CD4-positive, alpha-beta T cell treated with Interleukin-4 for 1 hour (primary cell): ENCODE measurements around the gene ZNHIT3.
"Not testable (repeated sequence)": the region's sequence is repeated elsewhere in the genome, so short reads cannot be mapped to it uniquely, and the experiment has no call there.

Experiments
- DNase-seq, 2 donors: peaks; one replicate each; pipeline ENCODE4 v3.0.0-alpha.2; 2020 to 2022

Gene ZNHIT3

GRCh38 chr17:36486204-36487194 lies at the start of gene ZNHIT3:
Gene ZNHIT3, plus strand, starts transcription at chr17:36486681. Its CDS starts 19 bp downstream, at chr17:36486700.
- DNase-seq, result peak; percentile 92

GRCh38 chr17:36441792-36442191 lies 44.7 kb upstream of the ZNHIT3 start:
- not testable (repeated sequence) for DNase-seq

DNA sequence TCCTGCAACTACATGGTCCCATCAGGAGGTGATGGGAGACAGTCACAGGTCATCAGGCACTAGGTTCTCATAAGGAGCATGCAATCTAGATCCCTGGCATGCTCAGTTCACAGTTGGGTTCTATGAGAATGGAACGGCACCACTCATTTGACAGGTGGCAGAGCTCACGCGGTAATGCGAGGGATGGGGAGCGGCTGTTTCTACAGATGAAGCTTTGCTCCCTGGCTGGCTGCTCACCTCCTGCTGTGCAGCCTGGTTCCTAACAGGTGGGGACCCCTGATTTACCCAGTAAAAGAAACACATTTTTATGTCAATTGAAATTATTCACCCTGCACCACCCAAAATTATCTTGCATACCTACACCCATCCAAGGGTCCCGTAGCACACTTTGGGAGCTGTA lies 42.7 kb upstream of the ZNHIT3 start:
- DNase-seq, result no peak

GRCh38 chr17:36449997-36450396 lies 36.5 kb upstream of the ZNHIT3 start:
- DNase-seq, result not testable (repeated sequence)

DNA sequence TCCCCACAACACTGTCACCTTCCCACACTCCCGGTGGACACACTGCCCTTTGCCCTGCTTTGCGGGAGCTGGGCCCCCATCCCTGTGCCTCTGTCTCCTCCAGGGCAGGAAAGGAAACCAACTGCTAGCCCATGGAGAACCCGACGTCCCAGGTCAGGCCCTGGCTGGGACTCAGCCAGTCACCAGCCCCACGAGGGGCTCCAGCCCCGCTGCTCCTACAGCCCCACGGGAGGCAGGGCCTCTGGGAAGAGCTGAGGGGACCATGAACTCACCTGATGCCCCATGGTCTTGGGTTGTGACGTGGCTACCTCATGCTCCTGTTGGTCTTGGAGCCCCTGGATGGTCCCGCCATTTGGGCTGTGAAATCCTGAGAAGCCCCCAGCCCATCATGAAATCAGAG lies 33.6 kb upstream of the ZNHIT3 start:
- not testable (repeated sequence) for DNase-seq

DNA sequence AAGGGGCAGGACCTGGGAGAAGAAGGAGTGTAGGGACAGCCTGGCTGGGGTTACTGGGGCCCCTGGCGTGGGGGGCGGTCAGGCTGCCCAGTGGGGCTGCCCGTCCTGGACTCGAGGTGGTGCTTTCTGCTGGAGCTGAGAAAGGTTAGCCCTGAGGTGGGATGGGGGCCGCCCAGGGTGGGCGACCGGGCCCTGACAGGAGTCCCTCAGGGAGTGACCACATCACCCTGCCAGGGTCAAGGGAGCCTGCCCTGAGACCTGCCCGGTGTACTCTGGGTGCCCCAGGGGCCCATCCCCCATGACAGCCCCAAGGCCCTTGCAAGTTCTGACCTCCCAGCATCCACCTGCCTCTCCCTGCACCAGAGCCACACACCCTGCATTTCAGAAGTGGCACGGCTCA lies 28.8 kb upstream of the ZNHIT3 start:
- DNase-seq, result not testable (repeated sequence)

GRCh38 chr17:36459045-36459444 lies 27.4 kb upstream of the ZNHIT3 start:
- no peak for DNase-seq

DNA sequence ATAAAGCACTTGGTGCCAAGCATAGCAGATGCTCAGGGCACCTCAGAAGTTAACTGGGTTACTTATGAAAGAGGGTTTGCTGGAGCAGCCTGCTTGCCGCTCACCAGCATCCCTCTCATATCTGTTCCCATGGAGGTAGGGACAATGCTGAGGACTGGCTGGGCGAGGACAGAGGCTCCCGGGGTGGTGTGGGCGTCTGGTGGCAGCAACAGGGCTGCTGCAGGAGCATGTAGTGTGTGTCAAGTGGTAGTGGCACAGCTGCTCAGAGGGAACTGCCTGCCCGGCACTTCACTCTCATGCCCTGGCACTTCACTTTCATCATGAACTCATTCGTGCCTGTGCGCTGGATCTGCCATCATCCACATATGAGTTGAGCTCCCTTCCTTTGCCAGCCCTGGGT lies 26.9 kb upstream of the ZNHIT3 start:
- no peak for DNase-seq

DNA sequence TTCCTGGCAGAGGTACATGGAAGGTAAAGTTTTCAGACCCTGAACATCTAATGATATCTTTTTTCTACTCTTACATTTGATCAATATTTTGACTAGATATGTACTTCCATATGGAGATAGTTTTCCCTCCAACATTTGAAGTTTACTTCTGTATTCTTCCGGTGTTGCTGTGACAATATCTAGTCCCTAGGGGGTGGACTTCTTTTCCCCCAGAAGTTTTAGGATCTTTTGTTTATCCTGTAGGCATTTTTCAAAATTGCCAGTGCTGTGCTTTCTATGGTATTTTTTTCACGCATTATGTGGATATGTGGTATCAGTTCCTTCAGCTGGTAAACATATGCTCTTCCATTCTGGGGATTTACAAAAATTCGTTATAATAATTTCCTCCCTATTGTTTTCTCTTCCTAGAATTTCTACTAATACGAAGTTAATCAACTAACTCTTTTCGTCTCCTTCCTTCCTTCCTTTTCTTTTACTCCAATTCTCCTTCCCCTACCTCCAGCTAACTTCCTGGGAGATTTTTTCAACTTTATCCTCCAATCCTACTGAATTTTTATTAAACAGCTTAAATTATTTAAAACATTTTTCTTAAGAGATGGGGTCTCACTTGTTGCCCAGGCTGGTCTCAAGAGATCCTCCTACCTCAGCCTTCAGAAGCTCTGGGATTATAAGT lies 26.1 kb upstream of the ZNHIT3 start:
- no peak for DNase-seq

DNA sequence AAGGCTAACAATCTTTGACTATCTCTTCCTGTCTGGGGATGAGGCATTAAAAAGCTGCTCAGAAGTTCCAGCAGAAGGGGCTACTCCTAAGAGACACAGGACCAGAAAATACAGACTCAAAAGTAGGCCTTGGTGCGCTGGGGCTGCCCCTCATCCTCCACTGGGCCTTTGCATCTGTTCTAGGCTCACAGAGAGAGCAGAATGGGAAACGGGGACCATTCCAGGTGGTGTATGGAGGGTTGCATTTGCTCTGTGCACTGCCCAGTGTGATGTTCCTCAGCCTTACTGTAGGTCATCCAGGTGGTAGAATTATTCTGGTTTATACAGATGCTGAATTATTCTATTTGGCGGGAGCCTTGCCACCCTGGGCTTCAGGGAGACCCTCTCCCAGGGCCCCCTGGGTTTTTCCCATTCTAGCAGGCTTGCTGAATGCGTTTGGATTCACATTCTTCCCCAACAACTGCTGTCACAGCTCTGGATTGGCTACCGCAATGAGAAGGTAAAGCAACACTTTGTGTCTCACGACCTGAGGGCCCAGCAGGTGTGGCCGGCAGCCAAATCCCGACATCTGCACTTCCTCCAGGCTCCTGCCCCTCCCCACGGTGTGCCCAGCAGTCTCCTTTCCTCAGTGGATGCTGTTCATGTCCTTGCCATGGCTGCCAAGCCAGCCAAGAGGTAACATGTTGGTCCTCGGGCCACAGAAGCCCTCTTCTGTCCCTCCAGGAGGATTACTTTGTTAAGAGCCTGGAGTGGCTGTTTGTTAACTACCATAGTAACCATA lies 25.0 kb upstream of the ZNHIT3 start:
- DNase-seq, result no peak

GRCh38 chr17:36463916-36464764 lies 22.3 kb upstream of the ZNHIT3 start:
- peak; percentile 8 to 40 for DNase-seq

DNA sequence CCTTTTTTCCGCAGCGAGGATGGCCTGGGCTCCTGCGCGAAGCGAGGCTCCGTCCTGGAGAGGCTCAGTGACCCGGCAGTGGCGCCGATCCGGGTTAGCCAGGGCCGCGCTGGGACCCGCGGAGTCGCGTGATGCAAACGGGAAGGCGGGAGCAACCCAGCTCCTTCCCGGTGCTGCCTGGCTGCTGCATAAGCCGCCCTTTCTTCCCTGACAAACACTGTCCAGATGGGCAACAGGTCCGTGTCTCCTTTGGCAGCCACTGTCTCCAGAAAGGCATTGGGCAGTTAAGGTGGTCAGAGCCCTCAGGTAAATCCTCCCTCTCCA lies 21.8 kb upstream of the ZNHIT3 start:
- no peak for DNase-seq

GRCh38 chr17:36468903-36469635 lies 17.4 kb upstream of the ZNHIT3 start:
- no peak for DNase-seq

- no peak for DNase-seq
These were observed 16.7 kb upstream of the ZNHIT3 start for GRCh38 chr17:36469733-36470132.

GRCh38 chr17:36470499-36470898 lies 16.0 kb upstream of the ZNHIT3 start:
- no peak for DNase-seq

DNA sequence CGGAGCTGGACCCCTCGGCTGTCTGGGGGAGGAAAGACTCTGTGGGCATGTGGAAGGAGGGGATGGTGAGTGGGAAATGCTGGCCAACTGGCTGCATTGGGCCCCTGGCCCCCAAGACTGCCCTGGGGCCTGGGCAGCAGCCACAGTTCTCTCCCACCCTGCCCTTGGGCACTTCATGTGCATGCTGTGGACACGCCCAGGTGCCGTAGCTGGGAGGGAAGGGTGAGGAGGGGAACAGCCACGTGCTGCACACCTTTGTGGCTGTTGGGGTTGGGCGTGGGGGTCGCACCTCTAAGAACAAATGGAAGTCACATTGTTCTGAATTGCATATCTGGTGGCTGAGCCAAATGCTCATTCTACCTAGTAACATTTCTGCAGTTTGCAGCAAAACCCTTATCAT lies 11.9 kb upstream of the ZNHIT3 start:
- DNase-seq, result no peak

DNA sequence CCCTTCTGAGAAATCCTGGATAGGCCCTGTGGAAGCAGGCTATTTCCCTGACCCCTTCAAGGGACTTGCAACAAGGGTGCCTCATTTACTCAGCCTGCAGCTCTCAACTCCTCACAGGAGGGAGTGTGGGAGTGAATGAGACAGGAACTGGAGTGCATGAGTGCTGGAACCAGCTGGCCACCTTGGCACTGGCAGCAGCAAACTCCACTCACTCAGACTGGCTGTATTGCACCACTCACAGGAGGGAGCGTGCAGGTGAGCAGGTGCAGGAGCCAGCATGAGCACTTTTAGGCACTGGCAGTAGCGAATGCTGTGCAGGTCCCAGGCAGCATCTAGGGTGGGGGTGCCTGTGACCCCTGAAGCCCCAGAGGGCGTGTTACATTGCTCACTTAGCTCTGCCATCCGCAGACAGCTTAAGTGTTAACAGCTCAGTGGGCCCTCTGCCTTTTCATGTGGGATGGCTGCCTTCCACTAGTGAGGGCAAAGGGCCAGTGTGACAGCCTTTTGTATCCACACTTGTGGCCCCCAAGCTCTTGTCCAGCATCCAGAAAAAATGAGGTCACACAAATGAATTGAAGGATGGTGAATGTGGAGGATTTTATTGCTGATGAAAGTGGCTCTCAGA lies 11.0 kb upstream of the ZNHIT3 start:
- DNase-seq, result no peak

- no peak for DNase-seq
These were observed 4.7 kb upstream of the ZNHIT3 start for GRCh38 chr17:36481829-36482228.

DNA sequence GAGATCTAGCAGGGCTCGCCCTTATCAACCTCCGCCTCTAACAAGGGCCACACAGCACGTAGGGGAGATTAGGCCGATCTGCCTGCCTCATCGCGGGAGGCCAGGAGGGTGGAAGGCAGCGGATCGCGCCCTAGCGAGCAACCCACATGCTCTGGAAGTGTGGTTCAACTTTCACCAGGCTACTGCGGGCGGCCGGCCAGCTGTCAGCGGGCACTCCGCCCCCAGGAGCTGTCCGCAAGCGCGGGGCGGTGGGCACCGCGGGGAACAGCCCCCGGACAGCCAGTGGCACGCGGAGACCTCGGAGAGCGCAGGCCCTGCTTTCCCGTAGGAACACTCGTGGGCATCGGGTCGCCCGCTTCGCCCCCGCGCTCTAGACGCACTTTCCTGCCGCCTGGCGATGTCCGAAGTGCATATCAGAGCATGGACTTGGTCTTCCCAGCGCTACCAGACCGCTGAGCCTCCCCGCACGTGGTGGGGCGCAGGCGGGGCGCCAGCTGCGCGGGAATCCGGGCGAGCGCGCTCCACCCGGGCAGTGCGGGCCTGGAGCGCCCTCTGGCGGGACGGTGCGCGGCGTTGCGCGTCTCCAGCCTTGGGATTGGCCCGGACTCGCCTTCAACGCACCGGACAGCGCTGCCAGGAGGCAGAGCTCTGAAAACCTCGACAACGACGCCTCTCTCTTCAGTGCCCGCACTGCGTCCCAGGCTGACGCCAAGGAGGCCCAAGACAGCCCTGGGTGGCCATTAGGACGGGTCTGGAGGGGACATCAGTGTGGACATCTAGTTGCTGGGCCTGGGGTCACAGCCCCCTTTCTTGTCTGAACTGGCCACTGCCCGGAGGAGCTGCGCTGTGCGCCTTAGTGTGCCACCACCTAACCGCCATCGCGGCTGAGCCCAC lies 3.6 kb upstream of the ZNHIT3 start:
- peak; percentile 77 to 80 for DNase-seq

DNA sequence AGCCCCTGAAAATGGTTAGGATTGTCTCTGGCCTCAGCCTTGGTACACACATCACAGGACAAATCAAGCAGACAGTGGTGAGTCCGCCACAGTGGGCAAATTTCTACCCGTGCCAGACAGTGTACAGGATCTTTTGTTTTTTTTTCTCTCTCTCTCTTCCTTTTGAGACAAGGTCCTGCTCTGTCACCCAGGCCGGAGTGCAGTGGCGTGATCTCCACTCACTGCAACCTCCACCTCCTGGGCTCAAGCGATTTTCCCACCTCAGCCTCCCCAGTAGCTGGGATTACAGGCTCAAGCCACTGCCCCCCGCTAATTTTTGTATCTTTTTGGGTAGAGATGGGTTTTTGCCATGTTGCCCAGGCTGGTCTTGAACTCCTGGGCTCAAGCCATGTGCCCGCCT lies 2.5 kb upstream of the ZNHIT3 start:
- not testable (repeated sequence) for DNase-seq
